Endodermal cell (in vitro differentiated cells): ENCODE measurements around the gene INTS1. TPM values are rescaled to one million over a fixed set of nuclear protein-coding genes. Genes with fewer than 3 reads are reported as not detected.

Source experiments
- DNase-seq: peaks from one replicate; pipeline ENCODE4 v3.0.0-alpha.2; 2017
- H3K27ac ChIP-seq: 2 replicates; pipeline ENCODE4 v1.5.1; 2013; ENCODE audit warnings: mild to moderate bottlenecking, low read depth, low read length, moderate library complexity
- H3K27me3 ChIP-seq: 2 replicates; pipeline ENCODE4 v1.6.1; 2013; ENCODE audit warnings: mild to moderate bottlenecking, low read length, moderate library complexity; ENCODE audit not compliant: insufficient read depth, control insufficient read depth, poor library complexity, severe bottlenecking
- H3K36me3 ChIP-seq: 2 replicates; pipeline ENCODE4 v1.7.0; 2013; ENCODE audit warnings: mild to moderate bottlenecking, low read length, moderate library complexity; ENCODE audit not compliant: control insufficient read depth, insufficient read depth
- H3K4me1 ChIP-seq: one replicate; pipeline ENCODE4 v1.7.0; 2013; ENCODE audit warnings: low read length; ENCODE audit not compliant: control insufficient read depth, insufficient read depth
- H3K4me3 ChIP-seq: 2 replicates; pipeline ENCODE4 v1.5.1; 2013; ENCODE audit warnings: mild to moderate bottlenecking, low read length, moderate library complexity
- H3K9ac ChIP-seq: 2 replicates; pipeline ENCODE4 v1.6.1; 2013; ENCODE audit warnings: mild to moderate bottlenecking, low read length, moderate library complexity; ENCODE audit not compliant: poor library complexity, severe bottlenecking; ENCODE audit errors: extremely low read depth
- H3K9me3 ChIP-seq: 2 replicates; pipeline ENCODE4 v1.6.1; 2013; ENCODE audit warnings: mild to moderate bottlenecking, low read length, moderate library complexity; ENCODE audit not compliant: control insufficient read depth
- H3K27ac Mint-ChIP-seq: 2 replicates; pipeline ENCODE4 v1.8.0; 2020; ENCODE audit warnings: mixed read lengths
- H3K27me3 Mint-ChIP-seq: 2 replicates; pipeline ENCODE4 v1.8.0; 2021; ENCODE audit warnings: mild to moderate bottlenecking, mixed read lengths; ENCODE audit not compliant: insufficient read depth
- H3K36me3 Mint-ChIP-seq: 2 replicates; pipeline ENCODE4 v1.8.0; 2020; ENCODE audit warnings: low read depth, mixed read lengths
- H3K4me1 Mint-ChIP-seq: 2 replicates; pipeline ENCODE4 v1.8.0; 2020; ENCODE audit warnings: mixed read lengths
- H3K4me3 Mint-ChIP-seq: 2 replicates; pipeline ENCODE4 v1.8.0; 2020; ENCODE audit warnings: mild to moderate bottlenecking, moderate library complexity, mixed read lengths
- H3K9me3 Mint-ChIP-seq: 2 replicates; pipeline ENCODE4 v1.8.0; 2020; ENCODE audit warnings: mild to moderate bottlenecking, mixed read lengths
- CTCF ChIP-seq: fragments of 200-600 bp; sonication (generic); conservative IDR thresholded peaks from 2 replicates; pipeline ENCODE4 v1.5.0; 2021; ENCODE audit warnings: antibody characterized with exemption, mild to moderate bottlenecking
- WGBS, 2 experiments: methylation state at CpG; one replicate each; pipeline versions ENCODE4 v1.1.5 to v1.1.7; 2013; ENCODE audit warnings: missing lambda C conversion rate in 2 of 2, mixed read lengths in 1 of 2; ENCODE audit not compliant: insufficient coverage in 1 of 2, insufficient read length in 1 of 2; 5-methylcytosine and 5-hydroxymethylcytosine counted together
- total RNA-seq, 2 donors: library from RNA; stranded (reverse); fragmentation: NEBNext Ultra II Directional in 1 of 2; extraction: Animal tissue kit (Norgen Biotek cat#: 25700) in 1 of 2; gene quantifications; 2 replicates in 1 of 2; 3 replicates in 1 of 2; pipeline ENCODE4 v1.2.1, GENCODE V29; 2021

The INTS1 gene
- total RNA-seq, 2 donors from 2014 or later = 145 to 178 TPM

GRCh38 chr7:1473864-1474512, 30.2 kb downstream of the INTS1 start:
- no peaks in the 10 kb centered on the region for H3K9me3 ChIP-seq
- no peak overlapping the region for H3K4me3 ChIP-seq
- no peaks in the 10 kb centered on the region for H3K27me3 ChIP-seq
- no peak overlapping the region for H3K27ac Mint-ChIP-seq
- no peaks in the 10 kb centered on the region for H3K9me3 Mint-ChIP-seq
- H3K27ac ChIP-seq = no peak overlapping the region
- H3K36me3 Mint-ChIP-seq = peaks cover 24% of the 10 kb centered on the region
- WGBS, 2 experiments = 16 to 55% methylated on average over 7 to 37 of the region's 37 CpGs
- no peak overlapping the region for H3K4me3 Mint-ChIP-seq
- DNase-seq = peak; percentile 98
- no peaks in the 10 kb centered on the region for H3K4me1 Mint-ChIP-seq
- TF ChIP-seq CTCF = peak; percentile 96
- H3K36me3 ChIP-seq = peaks cover 24% of the 10 kb centered on the region
- no peak overlapping the region for H3K9ac ChIP-seq
- H3K27me3 Mint-ChIP-seq = no peaks in the 10 kb centered on the region
- H3K4me1 ChIP-seq = no peaks in the 10 kb centered on the region

GRCh38 chr7:1470901-1471300, 33.3 kb downstream of the INTS1 start:
- Histone ChIP-seq H3K27me3 (no peaks in the 10 kb centered on the region), H3K27ac (no peak overlapping the region), H3K36me3 (peaks cover 24% of the 10 kb centered on the region), H3K4me3 (no peak overlapping the region), H3K9ac (no peak overlapping the region), H3K9me3 (no peaks in the 10 kb centered on the region), H3K4me1 (no peaks in the 10 kb centered on the region)
- WGBS, 2 experiments = 96% methylated on average over 19 to 21 of the region's 21 CpGs
- no peak for DNase-seq
- Mint-ChIP-seq H3K4me3 (no peak overlapping the region), H3K9me3 (no peaks in the 10 kb centered on the region), H3K4me1 (no peaks in the 10 kb centered on the region), H3K27ac (no peak overlapping the region), H3K36me3 (peaks cover 20% of the 10 kb centered on the region), H3K27me3 (no peaks in the 10 kb centered on the region)
- TF ChIP-seq CTCF = no peak

- WGBS, 2 experiments = 96% methylated on average over 12 to 24 of the region's 24 CpGs
These were observed 35.4 kb downstream of the INTS1 start for GRCh38 chr7:1468643-1469298.

More at GRCh38 chr7:1468643-1469298, 35.4 kb downstream of the INTS1 start:
- H3K27ac Mint-ChIP-seq = no peak overlapping the region
- Histone ChIP-seq H3K27ac (peak overlapping the region; percentile 7), H3K9me3 (no peaks in the 10 kb centered on the region), H3K4me1 (no peaks in the 10 kb centered on the region), H3K36me3 (peaks cover 15% of the 10 kb centered on the region), H3K9ac (no peak overlapping the region), H3K27me3 (no peaks in the 10 kb centered on the region), H3K4me3 (no peak overlapping the region)
- no peaks in the 10 kb centered on the region for H3K27me3 Mint-ChIP-seq
- H3K4me3 Mint-ChIP-seq = no peak overlapping the region
- no peaks in the 10 kb centered on the region for H3K9me3 Mint-ChIP-seq
- peaks cover 10% of the 10 kb centered on the region for H3K36me3 Mint-ChIP-seq
- no peaks in the 10 kb centered on the region for H3K4me1 Mint-ChIP-seq
- DNase-seq = no peak
- TF ChIP-seq CTCF = no peak
